K562 (cell line): ENCODE measurements around the gene DVL2. TPM values are rescaled to one million over a fixed set of nuclear protein-coding genes. Genes with fewer than 3 reads are reported as not detected.

ENCODE experiments used
- ATAC-seq: fragments of 200-7000 bp; cut with Tn5 transposase; 3 replicates; pipeline ENCODE4 v1.9.1; 2020; ENCODE audit warnings: moderate library complexity
- BruUV-seq: library from RNA; stranded (reverse); fragments of 400-500 nt; replicated peaks from 2 replicates; lab custom pipeline; 2021; lab: Mats Ljungman, UMichigan
- CTCF ChIA-PET: fragments of 300-600 bp; formaldehyde crosslinking; extraction: SDS; loops from one replicate; lab custom pipeline; 2021; ENCODE audit warnings: low intra/inter-chr PET ratio; lab: Yijun Ruan, JAX
- POLR2A ChIA-PET: fragments of 300-600, 350-650 bp; sonication (Branson Sonifier 250); formaldehyde crosslinking; extraction: SDS; loops from one replicate; lab custom pipeline; 2021; ENCODE audit warnings: antibody characterized with exemption, inconsistent platforms; lab: Yijun Ruan, JAX
- DNase-seq, 4 experiments: peaks; one replicate each; pipeline versions ENCODE4 v3.0.0 to v3.0.0-alpha.2; 2011 to 2018; ENCODE audit warnings: low spot score in 3 of 4, mixed read lengths in 3 of 4; ENCODE audit errors: extremely low read depth in 1 of 4
- FAIRE-seq: peaks from 2 replicates; lab custom pipeline; 2011; peaks lifted over from hg19 to GRCh38; lab: Jason Lieb, UNC
- H2AFZ ChIP-seq: 2 replicates; pipeline ENCODE4 v1.6.0; 2011; ENCODE audit warnings: low read depth, low read length, control low read depth, inconsistent platforms
- H3K27ac ChIP-seq: fragments of 200-600 bp; 3 replicates; pipeline ENCODE4 v1.8.0; 2011; ENCODE audit warnings: low read depth, mild to moderate bottlenecking, control low read depth, inconsistent platforms, low read length, moderate library complexity, mixed read lengths; ENCODE audit errors: extremely low read depth
- H3K27me3 ChIP-seq, 2 experiments: fragments of 300-600 bp in 1 of 2; 2 replicates in 1 of 2; 3 replicates in 1 of 2; pipeline versions ENCODE4 v1.6.0 to v1.8.0; 2011; ENCODE audit warnings: inconsistent platforms in 2 of 2, low read length in 2 of 2, mild to moderate bottlenecking in 1 of 2, mixed read lengths in 1 of 2, moderate library complexity in 1 of 2; ENCODE audit not compliant: control insufficient read depth in 2 of 2, insufficient read depth in 2 of 2
- H3K36me3 ChIP-seq: fragments of 300-600 bp; 3 replicates; pipeline ENCODE4 v1.8.0; 2011; ENCODE audit warnings: mild to moderate bottlenecking, low read length, inconsistent platforms; ENCODE audit not compliant: control insufficient read depth, insufficient read depth
- H3K4me1 ChIP-seq, 2 experiments: fragments of 200-600 bp in 1 of 2; replicated peaks in 1 of 2; 2 replicates in 1 of 2; 3 replicates in 1 of 2; pipeline versions ENCODE4 v1.5.1 to v1.8.0; 2011; ENCODE audit warnings: inconsistent platforms in 2 of 2, low read length in 2 of 2, mild to moderate bottlenecking in 1 of 2, mixed read lengths in 1 of 2, moderate library complexity in 1 of 2; ENCODE audit not compliant: control insufficient read depth in 2 of 2, insufficient read depth in 2 of 2
- H3K4me2 ChIP-seq: 2 replicates; pipeline ENCODE4 v1.6.1; 2011; ENCODE audit warnings: low read length, control low read depth, inconsistent platforms, mixed read lengths; ENCODE audit not compliant: insufficient read depth
- H3K4me3 ChIP-seq: fragments of 200-600 bp; sonication (generic), shearing (Covaris generic); 2 replicates; pipeline ENCODE4 v1.5.1; 2016; ENCODE audit warnings: control low read depth, inconsistent platforms
- H3K79me2 ChIP-seq: fragments of 200-600 bp; 3 replicates; pipeline ENCODE4 v1.8.0; 2011; ENCODE audit warnings: low read length, inconsistent platforms; ENCODE audit not compliant: control insufficient read depth, insufficient read depth
- H3K9ac ChIP-seq, 2 experiments: 2 replicates each; pipeline versions ENCODE4 v1.6.0 to v1.6.1; 2011; ENCODE audit warnings: low read depth in 2 of 2, low read length in 2 of 2, control low read depth in 1 of 2, inconsistent platforms in 1 of 2, mild to moderate bottlenecking in 1 of 2, mixed read lengths in 1 of 2; ENCODE audit not compliant: insufficient read depth in 1 of 2
- H3K9me1 ChIP-seq: one replicate; pipeline ENCODE4 v1.6.0; 2011; ENCODE audit warnings: inconsistent platforms, mild to moderate bottlenecking, low read length, moderate library complexity; ENCODE audit not compliant: control insufficient read depth, insufficient read depth
- H3K9me3 ChIP-seq: replicated peaks from 2 replicates; pipeline ENCODE4 v1.5.1; 2011; ENCODE audit warnings: low read depth, low read length, inconsistent platforms; ENCODE audit not compliant: control insufficient read depth, insufficient read depth
- H4K20me1 ChIP-seq: replicated peaks from 2 replicates; pipeline ENCODE4 v1.6.1; 2011; ENCODE audit warnings: low read length, inconsistent platforms, mixed read lengths; ENCODE audit not compliant: control insufficient read depth, insufficient read depth
- CHCHD3 ChIP-seq: fragments of 250-450 bp; sonication (Bioruptor Pico); IDR thresholded peaks from 2 replicates; pipeline ENCODE4 v2.1.2; 2022; ENCODE audit warnings: mild to moderate bottlenecking
- EP400 ChIP-seq: fragments of 450-650 bp; IDR thresholded peaks from 2 replicates; pipeline ENCODE4 v1.6.1; 2017; ENCODE audit warnings: antibody characterized with exemption, mild to moderate bottlenecking, moderate library complexity
- FOXK1 ChIP-seq: sonication (generic); formaldehyde crosslinking; IDR thresholded peaks from 2 replicates; pipeline ENCODE4 v1.8.0; 2022; ENCODE audit warnings: missing genetic modification reagents, mild to moderate bottlenecking, borderline replicate concordance
- HEY1 ChIP-seq: fragments of 250-450 bp; sonication (Bioruptor Pico); IDR thresholded peaks from 2 replicates; pipeline ENCODE4 v1.5.0; 2020; ENCODE audit warnings: mild to moderate bottlenecking, moderate library complexity, borderline replicate concordance
- KDM1A ChIP-seq, 2 experiments: fragments of 450-650 bp; IDR thresholded peaks; 2 replicates each; pipeline ENCODE4 v1.6.1; 2016; ENCODE audit warnings: mild to moderate bottlenecking in 2 of 2
- L3MBTL2 ChIP-seq: fragments of 450-650 bp; IDR thresholded peaks from 2 replicates; pipeline ENCODE4 v1.6.1; 2016; ENCODE audit warnings: mild to moderate bottlenecking, moderate library complexity
- MBD2 ChIP-seq: sonication (generic); IDR thresholded peaks from 2 replicates; pipeline ENCODE4 v1.6.1; 2016; ENCODE audit warnings: low read depth, borderline replicate concordance
- NFIC ChIP-seq: fragments of 450-650 bp; IDR thresholded peaks from 2 replicates; pipeline ENCODE4 v1.6.1; 2017; ENCODE audit warnings: mild to moderate bottlenecking, inconsistent platforms
- POLR2B ChIP-seq: fragments of 450-650 bp; IDR thresholded peaks from 2 replicates; pipeline ENCODE4 v1.6.1; 2018; ENCODE audit warnings: low read depth; ENCODE audit not compliant: partially characterized antibody
- SIN3A ChIP-seq, 2 experiments: fragments of 150-350 bp in 1 of 2; IDR thresholded peaks; 2 replicates each; pipeline ENCODE4 v1.6.1; 2011 to 2016; ENCODE audit warnings: borderline replicate concordance in 2 of 2, low read depth in 2 of 2, low read length in 2 of 2, mild to moderate bottlenecking in 2 of 2, moderate library complexity in 2 of 2; ENCODE audit not compliant: control insufficient read depth in 1 of 2
- SMARCC2 ChIP-seq: fragments of 450-650 bp; IDR thresholded peaks from 2 replicates; pipeline ENCODE4 v1.6.1; 2017; ENCODE audit warnings: antibody characterized with exemption, moderate library complexity, mild to moderate bottlenecking, low read depth
- ZNF174 ChIP-seq: fragments of 250-450 bp; sonication (Bioruptor Pico); IDR thresholded peaks from 2 replicates; pipeline ENCODE4 v1.4.0; 2020; ENCODE audit warnings: mild to moderate bottlenecking
- ZNF280B ChIP-seq: fragments of 250-450 bp; sonication (Bioruptor Pico); IDR thresholded peaks from 2 replicates; pipeline ENCODE4 v1.5.1; 2021; ENCODE audit warnings: mild to moderate bottlenecking
- ZNF764 ChIP-seq: fragments of 250-450 bp; sonication (Bioruptor Pico); IDR thresholded peaks from 2 replicates; pipeline ENCODE4 v1.4.0; 2020; ENCODE audit warnings: low read depth, mild to moderate bottlenecking, moderate library complexity
- ZSCAN29 ChIP-seq: fragments of 450-650 bp; IDR thresholded peaks from 2 replicates; pipeline ENCODE4 v1.6.1; 2017
- WGBS: fragments of 100-300 bp; shearing (Covaris generic); methylation state at CpG from one replicate; pipeline ENCODE4 v1.1.6; 2016; ENCODE audit warnings: low coverage, mixed read lengths; ENCODE audit not compliant: insufficient coverage; ENCODE audit errors: missing lambda C conversion rate; 5-methylcytosine and 5-hydroxymethylcytosine counted together
- in situ Hi-C: fragments of 300-500 bp; cut with MboI; formaldehyde crosslinking; loops from 4 replicates; pipeline ENCODE4 v1.15.0; 2018; ENCODE audit warnings: inconsistent platforms, mixed read lengths
- intact Hi-C: fragments of 100-400 bp; cut with micrococcal nuclease; formaldehyde crosslinking; loops from 2 replicates; pipeline ENCODE4 v1.14.2; 2022
- polyA plus RNA-seq, 8 experiments: library from polyadenylated mRNA; depleted of rRNA in 4 of 8; stranded (reverse) in 5 of 8; unstranded in 3 of 8; fragments of >200 nt; fragmentation: Nextera tagmentation in 2 of 8; fragmentation: Illumina TruSeq in 1 of 8; extraction: Ambion mirVana in 2 of 8; extraction: Trizol in 1 of 8; gene quantifications; 2 replicates each; pipeline versions ENCODE4 v1.2.1 to v1.2.3, GENCODE V29; 2011 to 2014; ENCODE audit warnings: inconsistent platforms in 1 of 8, missing spikeins in 1 of 8
- total RNA-seq, 7 experiments: library from RNA; depleted of rRNA in 6 of 7; stranded (reverse); fragments of >200 nt in 6 of 7; fragmentation: Illumina TruSeq in 2 of 7; extraction: Trizol in 2 of 7; gene quantifications; 2 replicates each; pipeline versions ENCODE4 v1.2.1 to v1.2.3, GENCODE V29; 2011 to 2021; ENCODE audit warnings: low replicate concordance in 1 of 7
- TF ChIP-seq, protein P1 (sequence below): fragments of 450-650 bp; IDR thresholded peaks from 2 replicates; pipeline ENCODE4 v1.6.1; 2018; ENCODE audit not compliant: partially characterized antibody

DVL2 gene
- total and polyA plus RNA-seq, 9 of the 15 experiments (the other 6 are each of a cell fraction or from before 2014, with no cell fraction given), result 1.3 to 49.5 (median 24.3) TPM

DNA sequence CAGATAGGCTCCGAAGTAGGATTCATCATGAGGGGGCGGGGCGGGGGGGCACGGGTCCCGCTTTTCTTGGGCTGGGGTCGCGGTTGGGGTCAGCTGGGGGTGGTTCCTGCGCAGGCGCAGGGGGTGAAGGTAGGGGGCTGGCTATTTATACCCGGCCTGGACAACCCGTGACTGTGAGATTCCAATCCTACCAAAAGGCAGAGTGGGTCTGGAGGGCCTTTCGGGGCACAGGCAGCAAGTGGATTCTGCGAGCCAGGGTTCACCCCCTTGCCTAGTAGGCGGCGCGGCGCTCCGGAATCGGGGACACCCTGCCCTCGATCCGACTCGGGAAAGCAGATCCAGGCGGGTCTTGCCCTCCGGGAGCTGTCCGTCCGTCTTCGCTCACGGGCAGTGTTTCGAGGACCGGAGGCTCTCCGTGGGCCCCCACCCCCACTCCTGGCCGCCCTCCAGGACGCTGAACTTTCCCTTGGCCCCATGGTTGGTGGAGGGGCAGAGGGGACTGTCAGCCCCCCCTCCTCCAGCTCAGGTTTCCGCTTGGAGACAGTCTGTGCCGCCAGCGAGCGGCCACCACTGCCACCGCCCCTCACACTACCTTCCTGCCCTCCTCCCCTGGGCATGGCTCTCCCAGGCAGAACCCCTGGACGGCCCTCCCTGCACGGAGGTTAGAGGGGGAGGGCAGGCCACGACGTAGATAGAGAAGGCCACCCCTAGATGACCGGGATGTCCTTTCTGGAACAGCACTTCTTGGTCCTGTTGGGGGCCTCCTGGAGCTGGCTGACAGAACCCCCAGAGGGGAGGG, 47.8 kb upstream of the DVL2 start:
- in situ Hi-C loops (loop anchor here (5.0 kb wide), 1 partner anchor 60 kb away; no protein-coding TSS in a partner anchor), intact Hi-C loops (loop anchor here (2.0 to 5.0 kb wide), 2 partner anchors 45 to 63 kb away; partner anchors contain the start of gene PHF23)
- H3K4me3 ChIP-seq, result peak overlapping the region; percentile 65
- WGBS, result 0% methylated on average over 14 of the region's 43 CpGs
- ChIA-PET CTCF (interaction anchor here (2.1 to 2.3 kb wide), 2 partner anchors 14 to 63 kb away, joined by 19 to 32 read pairs; no protein-coding TSS in a partner anchor), POLR2A (interaction anchor here (0.6 to 1.8 kb wide), 9 partner anchors 12 to 874 kb away, joined by 3 to 6 read pairs (median 4); no protein-coding TSS in a partner anchor)
- BruUV-seq, result TSS peak; percentile 68
- no peaks in the 10 kb centered on the region for H3K9me1 ChIP-seq
- H3K9ac ChIP-seq, result peak overlapping the region; percentile 65 to 91
- H2AFZ ChIP-seq, result peak overlapping the region; percentile 61
- H3K9me3 ChIP-seq, result no peaks in the 10 kb centered on the region
- H3K27ac ChIP-seq, result peak overlapping the region; percentile 39
- DNase-seq (peak in 3 of 4 experiments; percentile 28 to 44 (median 35)), FAIRE-seq (no peak), ATAC-seq (peak; percentile 2)
- no peaks in the 10 kb centered on the region; the same call in 1 of the 2 replicates for H4K20me1 ChIP-seq
- H3K79me2 ChIP-seq, result no peaks in the 10 kb centered on the region; the same call in 2 of the 3 replicates
- H3K27me3 ChIP-seq, result no peaks in the 10 kb centered on the region
- H3K4me1 ChIP-seq, result peaks cover 15 to 44% of the 10 kb centered on the region in 2 experiments; a peak in 4 of 5 replicates
- peak overlapping the region; percentile 73 for H3K4me2 ChIP-seq
- 0 out of 3 replicates have a peak, but pooled peaks cover 3% of the 10 kb centered on the region for H3K36me3 ChIP-seq
- TF ChIP-seq SIN3A (IDR thresholded peaks at IDR 0.05; ENCODE audit: borderline replicate concordance in 2 of 2, control insufficient read depth in 1 of 2, low read depth in 2 of 2, low read length in 2 of 2) (no peak), EP400 (0 out of 2 replicates have a peak, but pooled peaks have one; percentile 17), CHCHD3 (CRISPR knock-in tag) (no peak), ZNF764 (no peak), SMARCC2 (no peak), ZSCAN29 (no peak), ZNF280B (CRISPR knock-in tag) (no peak), NFIC (peak; percentile 72), MBD2 (no peak), HEY1 (CRISPR knock-in tag) (no peak), KDM1A (IDR thresholded peaks at IDR 0.05) (no peak), L3MBTL2 (0 out of 2 replicates have a peak, but pooled peaks have one; percentile 3), POLR2B (no peak), FOXK1 (CRISPR knock-in tag) (no peak), ZNF174 (CRISPR knock-in tag) (no peak)
- TF ChIP-seq, protein P1, sequence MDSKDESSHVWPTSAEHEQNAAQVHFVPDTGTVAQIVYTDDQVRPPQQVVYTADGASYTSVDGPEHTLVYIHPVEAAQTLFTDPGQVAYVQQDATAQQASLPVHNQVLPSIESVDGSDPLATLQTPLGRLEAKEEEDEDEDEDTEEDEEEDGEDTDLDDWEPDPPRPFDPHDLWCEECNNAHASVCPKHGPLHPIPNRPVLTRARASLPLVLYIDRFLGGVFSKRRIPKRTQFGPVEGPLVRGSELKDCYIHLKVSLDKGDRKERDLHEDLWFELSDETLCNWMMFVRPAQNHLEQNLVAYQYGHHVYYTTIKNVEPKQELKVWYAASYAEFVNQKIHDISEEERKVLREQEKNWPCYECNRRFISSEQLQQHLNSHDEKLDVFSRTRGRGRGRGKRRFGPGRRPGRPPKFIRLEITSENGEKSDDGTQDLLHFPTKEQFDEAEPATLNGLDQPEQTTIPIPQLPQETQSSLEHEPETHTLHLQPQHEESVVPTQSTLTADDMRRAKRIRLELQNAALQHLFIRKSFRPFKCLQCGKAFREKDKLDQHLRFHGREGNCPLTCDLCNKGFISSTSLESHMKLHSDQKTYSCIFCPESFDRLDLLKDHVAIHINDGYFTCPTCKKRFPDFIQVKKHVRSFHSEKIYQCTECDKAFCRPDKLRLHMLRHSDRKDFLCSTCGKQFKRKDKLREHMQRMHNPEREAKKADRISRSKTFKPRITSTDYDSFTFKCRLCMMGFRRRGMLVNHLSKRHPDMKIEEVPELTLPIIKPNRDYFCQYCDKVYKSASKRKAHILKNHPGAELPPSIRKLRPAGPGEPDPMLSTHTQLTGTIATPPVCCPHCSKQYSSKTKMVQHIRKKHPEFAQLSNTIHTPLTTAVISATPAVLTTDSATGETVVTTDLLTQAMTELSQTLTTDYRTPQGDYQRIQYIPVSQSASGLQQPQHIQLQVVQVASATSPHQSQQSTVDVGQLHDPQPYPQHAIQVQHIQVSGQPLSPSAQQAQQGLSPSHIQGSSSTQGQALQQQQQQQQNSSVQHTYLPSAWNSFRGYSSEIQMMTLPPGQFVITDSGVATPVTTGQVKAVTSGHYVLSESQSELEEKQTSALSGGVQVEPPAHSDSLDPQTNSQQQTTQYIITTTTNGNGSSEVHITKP, result no peak
